Thyroid gland (tissue), 4 donors: ENCODE results near the gene AP1S3.

Experiments used
- POLR2A ChIP-seq, 2 donors: fragments of 450-650 bp; IDR thresholded peaks; one replicate each; pipeline ENCODE4 v1.6.1; 2017; ENCODE audit warnings: antibody characterized with exemption in 2 of 2, mild to moderate bottlenecking in 2 of 2, moderate library complexity in 1 of 2
- TF ChIP-seq, protein P1 (sequence below), 6 experiments: fragments of 200-600 bp in 3 of 6; fragments of 450-650 bp in 3 of 6; sonication (generic) in 3 of 6; IDR thresholded peaks; one replicate each; pipeline ENCODE4 v1.5.1; 2016 to 2019; ENCODE audit warnings: antibody characterized with exemption in 6 of 6, mild to moderate bottlenecking in 2 of 6, inconsistent platforms in 1 of 6, moderate library complexity in 1 of 6

DNA sequence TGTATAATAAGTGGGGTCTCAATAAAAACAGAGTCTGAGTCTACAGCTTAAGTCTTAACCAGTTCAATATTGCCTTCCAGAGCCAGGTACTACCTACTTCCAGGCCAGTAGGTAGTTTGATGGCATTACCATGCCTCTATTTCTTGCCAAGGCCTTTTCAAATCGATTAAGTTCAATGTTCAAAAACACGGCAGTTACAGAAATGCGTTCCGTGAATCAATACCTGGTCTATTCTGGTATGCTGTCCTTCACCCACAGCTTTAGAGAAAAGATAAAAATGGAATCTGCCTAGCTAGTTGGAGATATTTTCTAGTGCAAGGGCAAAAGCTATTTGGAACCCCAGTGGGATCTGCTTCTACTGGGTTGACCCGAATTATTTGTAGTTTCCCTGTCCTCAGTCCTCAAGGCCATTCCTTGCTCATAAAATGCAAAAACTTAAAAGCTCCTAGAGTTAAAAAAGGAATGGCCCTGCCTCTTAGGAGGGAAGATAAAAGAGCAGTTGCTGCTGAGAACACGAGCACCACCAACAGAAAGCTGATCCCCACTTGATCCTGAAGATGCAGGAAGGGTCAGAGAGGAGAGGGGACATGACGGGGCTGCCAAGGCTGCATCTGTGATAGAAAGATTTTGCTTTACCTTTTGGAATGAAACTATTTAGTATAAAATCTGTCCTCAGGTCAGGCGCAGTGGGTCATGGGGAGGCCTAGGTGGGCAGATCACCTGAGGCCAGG, 125.6 kb downstream of the AP1S3 start:
- TF ChIP-seq, protein P1, sequence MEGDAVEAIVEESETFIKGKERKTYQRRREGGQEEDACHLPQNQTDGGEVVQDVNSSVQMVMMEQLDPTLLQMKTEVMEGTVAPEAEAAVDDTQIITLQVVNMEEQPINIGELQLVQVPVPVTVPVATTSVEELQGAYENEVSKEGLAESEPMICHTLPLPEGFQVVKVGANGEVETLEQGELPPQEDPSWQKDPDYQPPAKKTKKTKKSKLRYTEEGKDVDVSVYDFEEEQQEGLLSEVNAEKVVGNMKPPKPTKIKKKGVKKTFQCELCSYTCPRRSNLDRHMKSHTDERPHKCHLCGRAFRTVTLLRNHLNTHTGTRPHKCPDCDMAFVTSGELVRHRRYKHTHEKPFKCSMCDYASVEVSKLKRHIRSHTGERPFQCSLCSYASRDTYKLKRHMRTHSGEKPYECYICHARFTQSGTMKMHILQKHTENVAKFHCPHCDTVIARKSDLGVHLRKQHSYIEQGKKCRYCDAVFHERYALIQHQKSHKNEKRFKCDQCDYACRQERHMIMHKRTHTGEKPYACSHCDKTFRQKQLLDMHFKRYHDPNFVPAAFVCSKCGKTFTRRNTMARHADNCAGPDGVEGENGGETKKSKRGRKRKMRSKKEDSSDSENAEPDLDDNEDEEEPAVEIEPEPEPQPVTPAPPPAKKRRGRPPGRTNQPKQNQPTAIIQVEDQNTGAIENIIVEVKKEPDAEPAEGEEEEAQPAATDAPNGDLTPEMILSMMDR (IDR thresholded peaks at IDR 0.05) = no peak
- TF ChIP-seq POLR2A (IDR thresholded peaks at IDR 0.05) = no peak
